LNCAP (cell line): ENCODE results near the gene LCE1B.

Source experiments
- CTCF ChIP-seq: fragments of 450-650 bp; IDR thresholded peaks from 2 replicates; pipeline ENCODE4 v1.5.1; 2017; ENCODE audit warnings: mild to moderate bottlenecking

The LCE1B gene

GRCh38 chr1:152786077-152786476, 25.7 kb upstream of the LCE1B start, which contains the start of gene LCE1E:
Gene LCE1E (plus strand): TSS chr1:152786257. CDS start chr1:152787300, 1,043 bp downstream.
- TF ChIP-seq CTCF = no peak

GRCh38 chr1:152795686-152796085, 16.1 kb upstream of the LCE1B start:
- TF ChIP-seq CTCF = no peak

- no peak for TF ChIP-seq CTCF
Measured at GRCh38 chr1:152796421-152796820, 15.3 kb upstream of the LCE1B start, which contains the start of gene LCE1D. Gene LCE1D (plus strand): TSS chr1:152796721. CDS start chr1:152797795, 1,074 bp downstream.

- no peak for TF ChIP-seq CTCF
Measured at GRCh38 chr1:152801333-152801732, 10.4 kb upstream of the LCE1B start.

- TF ChIP-seq CTCF = no peak
Measured at GRCh38 chr1:152806576-152806975, 5.2 kb upstream of the LCE1B start, which contains the start of gene LCE1C. Gene LCE1C (minus strand): TSS chr1:152806651. CDS start chr1:152805478, 1,173 bp downstream.

- no peak for TF ChIP-seq CTCF
Measured at GRCh38 chr1:152811050-152811449, 721 bp upstream of the LCE1B start.

GRCh38 chr1:152817309-152817708, 5.5 kb downstream of the LCE1B start:
- no peak for TF ChIP-seq CTCF

- no peak for TF ChIP-seq CTCF
Measured at GRCh38 chr1:152823294-152823693, 11.5 kb downstream of the LCE1B start.
